Fibroblast of villous mesenchyme (primary cell): ENCODE results near the gene CAPN1. TPM values are rescaled to one million over a fixed set of nuclear protein-coding genes. Genes with fewer than 3 reads are reported as not detected.
A peak's percentile ranks its signal among the peaks of the same experiment; 100 is the strongest.

Experiments
- DNase-seq: peaks from one replicate; pipeline ENCODE4 v3.0.0-alpha.2; 2010; ENCODE audit warnings: low read depth
- H3K4me3 ChIP-seq: 2 replicates; pipeline ENCODE4 v1.5.1; 2011; ENCODE audit warnings: low read depth, mild to moderate bottlenecking, low read length
- total RNA-seq: library from RNA; depleted of rRNA; stranded (reverse); fragments of >200 nt; gene quantifications from 2 replicates; pipeline ENCODE4 v1.2.3, GENCODE V29; 2012
- TF ChIP-seq, protein P1 (sequence below): IDR thresholded peaks from 2 replicates; pipeline ENCODE4 v1.5.1; 2012; ENCODE audit warnings: low read depth, mild to moderate bottlenecking, low read length; ENCODE audit not compliant: insufficient read depth

CAPN1 gene
- total RNA-seq, 1 donor, result 123 TPM

GRCh38 chr11:65207918-65208784, 26.4 kb downstream of the CAPN1 start:
- DNase-seq, result no peak

GRCh38 chr11:65208785-65209710, 27.3 kb downstream of the CAPN1 start:
- TF ChIP-seq, protein P1, sequence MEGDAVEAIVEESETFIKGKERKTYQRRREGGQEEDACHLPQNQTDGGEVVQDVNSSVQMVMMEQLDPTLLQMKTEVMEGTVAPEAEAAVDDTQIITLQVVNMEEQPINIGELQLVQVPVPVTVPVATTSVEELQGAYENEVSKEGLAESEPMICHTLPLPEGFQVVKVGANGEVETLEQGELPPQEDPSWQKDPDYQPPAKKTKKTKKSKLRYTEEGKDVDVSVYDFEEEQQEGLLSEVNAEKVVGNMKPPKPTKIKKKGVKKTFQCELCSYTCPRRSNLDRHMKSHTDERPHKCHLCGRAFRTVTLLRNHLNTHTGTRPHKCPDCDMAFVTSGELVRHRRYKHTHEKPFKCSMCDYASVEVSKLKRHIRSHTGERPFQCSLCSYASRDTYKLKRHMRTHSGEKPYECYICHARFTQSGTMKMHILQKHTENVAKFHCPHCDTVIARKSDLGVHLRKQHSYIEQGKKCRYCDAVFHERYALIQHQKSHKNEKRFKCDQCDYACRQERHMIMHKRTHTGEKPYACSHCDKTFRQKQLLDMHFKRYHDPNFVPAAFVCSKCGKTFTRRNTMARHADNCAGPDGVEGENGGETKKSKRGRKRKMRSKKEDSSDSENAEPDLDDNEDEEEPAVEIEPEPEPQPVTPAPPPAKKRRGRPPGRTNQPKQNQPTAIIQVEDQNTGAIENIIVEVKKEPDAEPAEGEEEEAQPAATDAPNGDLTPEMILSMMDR, result no peak

More at GRCh38 chr11:65207918-65208784, 26.4 kb downstream of the CAPN1 start:
- H3K4me3 ChIP-seq, result no peak overlapping the region
- TF ChIP-seq, protein P1, result no peak

GRCh38 chr11:65209711-65210360, 28.1 kb downstream of the CAPN1 start:
- TF ChIP-seq, protein P1, result no peak
- H3K4me3 ChIP-seq, result no peak overlapping the region
- DNase-seq, result no peak

More at GRCh38 chr11:65208785-65209710, 27.3 kb downstream of the CAPN1 start:
- no peak for DNase-seq
- no peak overlapping the region for H3K4me3 ChIP-seq

GRCh38 chr11:65210361-65210731, 28.6 kb downstream of the CAPN1 start:
- TF ChIP-seq, protein P1, result no peak
- H3K4me3 ChIP-seq, result no peak overlapping the region
- DNase-seq, result no peak

- TF ChIP-seq, protein P1, result no peak
- DNase-seq, result no peak
- H3K4me3 ChIP-seq, result no peak overlapping the region
Measured at GRCh38 chr11:65210748-65211147, 29.0 kb downstream of the CAPN1 start.

DNA sequence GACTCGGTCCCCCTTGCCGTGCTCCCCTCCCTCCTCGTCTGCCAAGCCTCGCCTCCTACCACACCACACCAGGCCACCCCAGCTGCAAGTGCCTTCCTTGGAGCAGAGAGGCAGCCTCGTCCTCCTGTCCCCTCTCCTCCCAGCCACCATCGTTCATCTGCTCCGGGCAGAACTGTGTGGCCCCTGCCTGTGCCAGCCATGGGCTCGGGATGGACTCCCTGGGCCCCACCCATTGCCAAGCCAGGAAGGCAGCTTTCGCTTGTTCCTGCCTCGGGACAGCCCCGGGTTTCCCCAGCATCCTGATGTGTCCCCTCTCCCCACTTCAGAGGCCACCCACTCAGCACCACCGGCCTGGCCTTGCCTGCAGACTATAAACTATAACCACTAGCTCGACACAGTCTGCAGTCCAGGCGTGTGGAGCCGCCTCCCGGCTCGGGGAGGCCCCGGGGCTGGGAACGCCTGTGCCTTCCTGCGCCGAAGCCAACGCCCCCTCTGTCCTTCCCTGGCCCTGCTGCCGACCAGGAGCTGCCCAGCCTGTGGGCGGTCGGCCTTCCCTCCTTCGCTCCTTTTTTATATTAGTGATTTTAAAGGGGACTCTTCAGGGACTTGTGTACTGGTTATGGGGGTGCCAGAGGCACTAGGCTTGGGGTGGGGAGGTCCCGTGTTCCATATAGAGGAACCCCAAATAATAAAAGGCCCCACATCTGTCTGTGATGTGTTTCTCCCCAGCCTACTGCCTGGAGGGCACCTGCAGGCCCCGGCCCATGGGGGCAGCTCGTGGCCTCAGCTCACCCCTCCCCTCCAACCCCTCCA, 29.8 kb downstream of the CAPN1 start:
- peak; percentile 22 for DNase-seq
- TF ChIP-seq, protein P1, result no peak
- H3K4me3 ChIP-seq, result no peak overlapping the region
